Kidney (tissue), 22 donors: Measurements from ENCODE around the gene SEPTIN12. TPM values are rescaled to one million over a fixed set of nuclear protein-coding genes. Genes with fewer than 3 reads are reported as not detected.

ENCODE experiments used
- DNase-seq, 5 donors: peaks; one replicate each; pipeline ENCODE4 v3.0.0-alpha.2; 2013 to 2020
- FAIRE-seq: peaks from 2 replicates; lab custom pipeline; 2012; peaks lifted over from hg19 to GRCh38; lab: Jason Lieb, UNC
- H3K27ac ChIP-seq, 2 donors: one replicate each; pipeline ENCODE4 v1.7.0; 2013; ENCODE audit warnings: low read depth in 2 of 2, low read length in 2 of 2, inconsistent platforms in 1 of 2
- H3K27me3 ChIP-seq: one replicate; pipeline ENCODE4 v1.7.1; 2013; ENCODE audit warnings: low read length, inconsistent platforms; ENCODE audit not compliant: control insufficient read depth, insufficient read depth
- H3K36me3 ChIP-seq, 3 donors: one replicate each; pipeline versions ENCODE4 v1.7.0 to v1.7.1; 2013; ENCODE audit warnings: low read length in 3 of 3, control low read depth in 1 of 3, inconsistent platforms in 1 of 3; ENCODE audit not compliant: insufficient read depth in 3 of 3, control insufficient read depth in 2 of 3
- H3K4me1 ChIP-seq, 3 donors: one replicate each; pipeline versions ENCODE4 v1.7.0 to v1.7.1; 2013; ENCODE audit warnings: low read length in 3 of 3, inconsistent platforms in 1 of 3, low read depth in 1 of 3; ENCODE audit not compliant: control insufficient read depth in 2 of 3, insufficient read depth in 2 of 3
- H3K4me3 ChIP-seq, 3 donors: one replicate each; pipeline versions ENCODE4 v1.7.0 to v1.8.1; 2013; ENCODE audit warnings: low read length in 3 of 3, control low read depth in 1 of 3, inconsistent platforms in 1 of 3
- H3K9ac ChIP-seq, 3 donors: one replicate each; pipeline versions ENCODE4 v1.7.0 to v1.7.1; 2013; ENCODE audit warnings: low read length in 3 of 3, control low read depth in 1 of 3, inconsistent platforms in 1 of 3
- H3K9me3 ChIP-seq, 3 donors: one replicate each; pipeline versions ENCODE4 v1.7.0 to v1.7.1; 2013; ENCODE audit warnings: low read length in 3 of 3, control low read depth in 1 of 3, inconsistent platforms in 1 of 3; ENCODE audit not compliant: control insufficient read depth in 2 of 3, insufficient read depth in 1 of 3
- CTCF ChIP-seq: IDR thresholded peaks from 3 replicates; pipeline ENCODE4 v1.5.1; 2012; ENCODE audit warnings: mild to moderate bottlenecking, moderate library complexity, borderline replicate concordance; ENCODE audit not compliant: insufficient read depth; ENCODE audit errors: extremely low read depth
- intact Hi-C: fragments of 100-400 bp; cut with DNase I; formaldehyde crosslinking; loops from one replicate; pipeline ENCODE4 v1.11.1; 2022
- long read RNA-seq, 10 donors: library from polyadenylated mRNA in 1 of 10; unstranded in 1 of 10; transcript quantifications; one replicate each; pipeline ENCODE4 v2.0.0 and lab custom pipeline, GENCODE V29; 2021 to 2026
- polyA plus RNA-seq: library from polyadenylated mRNA; stranded (reverse); fragments of 350-450 nt; fragmentation: Illumina TruSeq; extraction: RNeasy Lipid Tissue Mini Kit (QIAGEN cat#74804); gene quantifications from one replicate; pipeline ENCODE4 v1.2.3, GENCODE V29; 2014; ENCODE audit warnings: low read depth, low replicate concordance; ENCODE audit not compliant: insufficient read depth
- total RNA-seq: library from RNA; stranded (reverse); fragmentation: NEBNext Ultra II Directional; extraction: Animal tissue kit (Norgen Biotek cat#: 25700); gene quantifications from one replicate; pipeline ENCODE4 v1.2.1, GENCODE V29; 2021
- donor health status: control.
- donor health status: control.
- donor health status: control.
- donor health status: control.
- donor health status: control.
- donor health status: DM: yes; HTN: yes; CAD: no.
- donor health status: Normal renal cell carcinoma (clear cell type).

Gene SEPTIN12
- total RNA-seq: not detected
- not detected for polyA plus RNA-seq
- long read RNA-seq, donor 1: 0 reads
- long read RNA-seq, donor 2: 0 reads
- long read RNA-seq, donor 3: 0 reads
- long read RNA-seq, donor 4: 0 reads
- long read RNA-seq, donor 5: 0 reads
- long read RNA-seq, donor 6: 0 reads
- long read RNA-seq, donor 7: 0 reads
- long read RNA-seq, donor 8: 0 reads
- long read RNA-seq, donor 9: 0 reads
- long read RNA-seq, donor 10: 0 reads

GRCh38 chr16:4787627-4788482 is at the start of gene SEPTIN12:
Gene SEPTIN12, minus strand, starts transcription at chr16:4788345. Its CDS starts 700 bp downstream, at chr16:4787645.
- Histone ChIP-seq H3K36me3 (no peaks in the 10 kb centered on the region), H3K4me1 (no peaks in the 10 kb centered on the region), H3K9ac (no peak within 1 kb of the TSS), H3K27ac (no peak within 1 kb of the TSS), H3K4me3 (no peak within 1 kb of the TSS), H3K27me3 (no peaks in the 10 kb centered on the region), H3K9me3 (no peaks in the 10 kb centered on the region)
- TF ChIP-seq CTCF: no peak
- no peak for DNase-seq
- no peak for FAIRE-seq
- intact Hi-C loops: no loop called here

- H3K9me3 ChIP-seq: no peaks in the 10 kb centered on the region
- H3K9ac ChIP-seq: no peak overlapping the region
- H3K27me3 ChIP-seq: no peaks in the 10 kb centered on the region
- intact Hi-C loops: no loop called here
- DNase-seq (no peak), FAIRE-seq (no peak)
- TF ChIP-seq CTCF: no peak
- no peak overlapping the region for H3K4me3 ChIP-seq
- no peak overlapping the region for H3K27ac ChIP-seq
- peaks cover 16 to 44% (median 33%) of the 10 kb centered on the region in 3 donors for H3K36me3 ChIP-seq
- no peaks in the 10 kb centered on the region for H3K4me1 ChIP-seq
Measured at GRCh38 chr16:4836727-4837126, 48.6 kb upstream of the SEPTIN12 start.

GRCh38 chr16:4833584-4833983 is 45.4 kb upstream of the SEPTIN12 start:
- Histone ChIP-seq H3K27ac (no peak overlapping the region), H3K4me1 (no peaks in the 10 kb centered on the region), H3K9ac (no peak overlapping the region), H3K36me3 (peaks cover 9 to 50% (median 32%) of the 10 kb centered on the region in 3 donors), H3K27me3 (no peaks in the 10 kb centered on the region), H3K9me3 (no peaks in the 10 kb centered on the region), H3K4me3 (no peak overlapping the region)
- DNase-seq: no peak
- no peak for FAIRE-seq
- TF ChIP-seq CTCF: no peak
- intact Hi-C loops: no loop called here
